Chondrocyte (in vitro differentiated cells): ENCODE measurements around the gene VAV2. TPM values are rescaled to one million over a fixed set of nuclear protein-coding genes. Genes with fewer than 3 reads are reported as not detected.

Source experiments
- DNase-seq: peaks from one replicate; pipeline ENCODE4 v3.0.0; 2021; ENCODE audit warnings: mixed read lengths, low spot score
- H3K27ac Mint-ChIP-seq: one replicate; pipeline ENCODE4 v1.8.0; 2021; ENCODE audit warnings: mild to moderate bottlenecking, moderate library complexity, mixed read lengths; ENCODE audit not compliant: unreplicated experiment
- H3K27me3 Mint-ChIP-seq: 2 replicates; pipeline ENCODE4 v1.8.0; 2021; ENCODE audit warnings: low read depth, mixed read lengths
- H3K36me3 Mint-ChIP-seq: 2 replicates; pipeline ENCODE4 v1.8.0; 2021; ENCODE audit warnings: low read depth, mixed read lengths
- H3K4me1 Mint-ChIP-seq: 2 replicates; pipeline ENCODE4 v1.8.0; 2021; ENCODE audit warnings: low read depth, mild to moderate bottlenecking, mixed read lengths
- H3K4me3 Mint-ChIP-seq: one replicate; pipeline ENCODE4 v1.8.0; 2021; ENCODE audit warnings: mild to moderate bottlenecking, moderate library complexity, mixed read lengths; ENCODE audit not compliant: unreplicated experiment
- H3K9me3 Mint-ChIP-seq: 2 replicates; pipeline ENCODE4 v1.8.0; 2021; ENCODE audit warnings: low read depth, mixed read lengths
- total RNA-seq: library from RNA; stranded (reverse); gene quantifications from 3 replicates; pipeline ENCODE4 v1.2.1, GENCODE V29; 2021
- TF ChIP-seq, protein P1 (sequence below): fragments of 200-600 bp; sonication (generic); IDR thresholded peaks from 2 replicates; pipeline ENCODE4 v1.5.0; 2021; ENCODE audit warnings: antibody characterized with exemption, mild to moderate bottlenecking, moderate library complexity

VAV2 gene
- total RNA-seq, 1 donor from 2014 or later: 17.7 TPM

GRCh38 chr9:133882849-133883755 lies 109.0 kb downstream of the VAV2 start:
- no peak overlapping the region for H3K27ac Mint-ChIP-seq
- TF ChIP-seq, protein P1, sequence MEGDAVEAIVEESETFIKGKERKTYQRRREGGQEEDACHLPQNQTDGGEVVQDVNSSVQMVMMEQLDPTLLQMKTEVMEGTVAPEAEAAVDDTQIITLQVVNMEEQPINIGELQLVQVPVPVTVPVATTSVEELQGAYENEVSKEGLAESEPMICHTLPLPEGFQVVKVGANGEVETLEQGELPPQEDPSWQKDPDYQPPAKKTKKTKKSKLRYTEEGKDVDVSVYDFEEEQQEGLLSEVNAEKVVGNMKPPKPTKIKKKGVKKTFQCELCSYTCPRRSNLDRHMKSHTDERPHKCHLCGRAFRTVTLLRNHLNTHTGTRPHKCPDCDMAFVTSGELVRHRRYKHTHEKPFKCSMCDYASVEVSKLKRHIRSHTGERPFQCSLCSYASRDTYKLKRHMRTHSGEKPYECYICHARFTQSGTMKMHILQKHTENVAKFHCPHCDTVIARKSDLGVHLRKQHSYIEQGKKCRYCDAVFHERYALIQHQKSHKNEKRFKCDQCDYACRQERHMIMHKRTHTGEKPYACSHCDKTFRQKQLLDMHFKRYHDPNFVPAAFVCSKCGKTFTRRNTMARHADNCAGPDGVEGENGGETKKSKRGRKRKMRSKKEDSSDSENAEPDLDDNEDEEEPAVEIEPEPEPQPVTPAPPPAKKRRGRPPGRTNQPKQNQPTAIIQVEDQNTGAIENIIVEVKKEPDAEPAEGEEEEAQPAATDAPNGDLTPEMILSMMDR: no peak
- H3K36me3 Mint-ChIP-seq: no peaks in the 10 kb centered on the region
- H3K27me3 Mint-ChIP-seq: no peaks in the 10 kb centered on the region
- H3K9me3 Mint-ChIP-seq: no peaks in the 10 kb centered on the region
- peaks cover 33% of the 10 kb centered on the region for H3K4me1 Mint-ChIP-seq
- H3K4me3 Mint-ChIP-seq: no peak overlapping the region
- no peak for DNase-seq

DNA sequence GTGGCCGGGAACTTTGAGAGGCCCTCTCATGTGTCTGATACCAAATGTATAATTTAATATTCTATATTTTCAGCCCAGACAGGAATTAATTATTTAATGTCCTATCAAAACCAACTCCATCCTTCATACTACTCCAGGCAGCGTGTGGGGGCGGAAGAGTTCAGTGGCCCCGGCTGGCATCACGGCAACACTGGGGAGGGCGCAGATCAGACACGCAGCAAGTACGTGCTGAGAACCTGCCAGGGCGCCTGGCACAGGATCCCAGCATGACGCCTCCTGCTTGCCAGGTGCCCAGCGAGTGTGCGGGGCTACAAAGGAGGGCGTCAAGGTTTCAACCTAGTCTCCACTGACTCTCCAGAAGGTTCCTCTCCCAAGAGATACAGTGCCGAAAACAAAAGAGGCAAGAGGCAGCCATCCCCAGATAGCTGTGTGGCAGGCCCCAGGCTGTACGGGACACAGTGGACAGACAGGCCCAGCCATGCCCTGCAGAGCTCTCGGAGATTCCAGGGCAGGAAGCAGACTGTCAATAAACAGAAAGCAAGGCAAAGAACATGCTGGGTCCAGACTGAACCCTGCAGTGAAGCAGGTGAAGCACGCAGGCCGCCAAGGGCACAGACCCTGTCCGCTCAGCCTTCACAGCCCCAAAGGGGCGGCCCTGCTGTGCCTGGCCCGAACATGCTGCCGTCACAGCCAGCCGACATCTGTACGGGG lies 110.3 kb downstream of the VAV2 start:
- H3K36me3 Mint-ChIP-seq: no peaks in the 10 kb centered on the region
- DNase-seq: no peak
- no peaks in the 10 kb centered on the region for H3K27me3 Mint-ChIP-seq
- H3K9me3 Mint-ChIP-seq: no peaks in the 10 kb centered on the region
- peaks cover 27% of the 10 kb centered on the region for H3K4me1 Mint-ChIP-seq
- peak overlapping the region; percentile 77 for H3K27ac Mint-ChIP-seq
- TF ChIP-seq, protein P1: no peak
- no peak overlapping the region for H3K4me3 Mint-ChIP-seq

DNA sequence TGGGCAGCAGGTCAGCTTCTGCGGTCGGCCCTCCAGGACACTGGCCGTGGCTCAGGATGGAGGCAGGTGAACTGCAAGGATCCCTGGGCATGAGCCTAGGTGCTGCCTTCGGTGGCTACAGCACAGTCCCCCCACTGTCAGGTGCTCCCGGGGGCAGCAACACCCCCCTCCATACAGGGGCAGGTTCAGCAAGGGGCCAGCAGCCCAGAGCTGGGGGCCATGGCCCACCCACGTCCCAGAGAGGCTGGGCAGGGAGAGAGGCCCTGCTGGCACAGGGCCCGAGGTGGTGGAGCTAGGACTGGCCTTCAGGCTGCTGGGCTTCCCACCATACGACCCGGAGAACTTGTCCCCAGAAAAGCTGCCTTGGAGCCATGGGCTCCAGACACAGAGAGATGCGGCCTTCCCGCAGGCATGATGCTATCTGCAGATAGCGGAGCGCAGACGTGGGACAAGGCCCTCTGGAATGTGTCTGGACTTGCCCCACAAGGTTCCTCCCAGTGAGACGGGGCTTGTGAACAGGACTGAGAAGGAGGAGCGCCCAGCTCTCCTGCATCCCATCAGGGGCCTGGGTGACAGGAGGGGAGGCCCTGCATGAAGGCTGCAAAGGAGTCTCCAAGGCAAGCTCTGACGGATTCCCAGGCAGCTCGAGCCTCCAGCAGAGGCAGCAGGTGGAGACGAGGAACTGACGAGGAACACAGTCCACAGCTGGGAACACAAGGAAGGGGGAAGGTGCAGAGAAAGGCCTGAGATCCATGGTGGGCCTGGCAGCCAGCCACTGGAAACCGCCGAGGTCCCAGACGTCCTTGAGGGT lies 111.1 kb downstream of the VAV2 start:
- no peak for DNase-seq
- Mint-ChIP-seq H3K36me3 (no peaks in the 10 kb centered on the region), H3K4me1 (peaks cover 34% of the 10 kb centered on the region)

GRCh38 chr9:133880136-133880535 lies 112.0 kb downstream of the VAV2 start:
- H3K9me3 Mint-ChIP-seq: no peaks in the 10 kb centered on the region
- H3K27me3 Mint-ChIP-seq: no peaks in the 10 kb centered on the region
- H3K4me3 Mint-ChIP-seq: no peak overlapping the region
- no peak overlapping the region for H3K27ac Mint-ChIP-seq
- peaks cover 41% of the 10 kb centered on the region for H3K4me1 Mint-ChIP-seq
- no peaks in the 10 kb centered on the region for H3K36me3 Mint-ChIP-seq
- TF ChIP-seq, protein P1: no peak
- DNase-seq: no peak

More for the DNA sequence above, 111.1 kb downstream of the VAV2 start:
- no peaks in the 10 kb centered on the region for H3K9me3 Mint-ChIP-seq
- H3K27me3 Mint-ChIP-seq: no peaks in the 10 kb centered on the region
- TF ChIP-seq, protein P1: no peak
- H3K4me3 Mint-ChIP-seq: no peak overlapping the region
- peak overlapping the region; percentile 77 for H3K27ac Mint-ChIP-seq

DNA sequence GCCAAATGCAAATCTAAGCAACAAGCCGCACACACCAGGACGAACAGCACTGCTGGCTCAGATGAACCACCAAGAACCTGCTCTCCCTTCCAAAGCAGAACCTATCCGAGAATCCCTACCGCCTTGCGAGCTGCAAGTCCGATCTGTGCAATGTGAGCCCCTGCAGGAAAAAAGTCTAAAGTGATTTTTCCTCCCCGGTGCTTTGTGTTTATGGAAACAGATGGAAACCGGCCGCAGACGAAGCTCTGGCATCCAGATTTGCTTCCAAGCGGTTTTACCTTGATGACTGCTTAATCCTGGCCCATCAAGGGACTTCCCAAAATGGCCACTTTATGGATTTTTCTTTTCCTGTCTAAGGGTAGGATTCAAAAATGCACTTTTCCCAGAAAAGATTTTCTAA lies 112.5 kb downstream of the VAV2 start:
- Mint-ChIP-seq H3K27me3 (no peaks in the 10 kb centered on the region), H3K36me3 (no peaks in the 10 kb centered on the region), H3K4me1 (peaks cover 46% of the 10 kb centered on the region), H3K4me3 (no peak overlapping the region), H3K27ac (no peak overlapping the region), H3K9me3 (no peaks in the 10 kb centered on the region)
- DNase-seq: no peak
- TF ChIP-seq, protein P1: no peak
